Esophagus squamous epithelium (tissue), 5 donors: Measurements from ENCODE around the gene MTCL1. TPM values are rescaled to one million over a fixed set of nuclear protein-coding genes. Genes with fewer than 3 reads are reported as not detected.

Source experiments
- DNase-seq: peaks from one replicate; lab custom pipeline; 2025; lab: John Stamatoyannopoulos, UW
- H3K27ac ChIP-seq, 4 donors: fragments of 200-600 bp; sonication (generic); one replicate each; pipeline ENCODE4 v1.5.1; 2016 to 2019; ENCODE audit warnings: mild to moderate bottlenecking in 1 of 4
- H3K27me3 ChIP-seq, 4 donors: fragments of 200-600 bp; sonication (generic); 1 replicate in 3 of 4; 2 replicates in 1 of 4; pipeline versions ENCODE4 v1.5.1 to v1.6.0; 2017 to 2021; ENCODE audit warnings: antibody characterized with exemption in 1 of 4
- H3K36me3 ChIP-seq, 3 donors: fragments of 200-600 bp; sonication (generic); one replicate each; pipeline ENCODE4 v1.5.1; 2016 to 2019
- H3K4me1 ChIP-seq, 3 donors: fragments of 200-600 bp; sonication (generic); one replicate each; pipeline ENCODE4 v1.5.1; 2017 to 2019
- H3K4me3 ChIP-seq, 4 donors: fragments of 200-600 bp; sonication (generic); 1 replicate in 3 of 4; 2 replicates in 1 of 4; pipeline ENCODE4 v1.5.1; 2016 to 2019; ENCODE audit warnings: mild to moderate bottlenecking in 2 of 4, moderate library complexity in 1 of 4
- H3K9me3 ChIP-seq, 3 donors: fragments of 200-600 bp; sonication (generic); one replicate each; pipeline ENCODE4 v1.5.1; 2016 to 2019
- CTCF ChIP-seq, 6 experiments: fragments of 450-650 bp in 4 of 6; fragments of 200-600 bp in 2 of 6; sonication (generic) in 2 of 6; IDR thresholded peaks; one replicate each; pipeline ENCODE4 v1.5.1; 2016 to 2019; ENCODE audit warnings: antibody characterized with exemption in 6 of 6, mild to moderate bottlenecking in 4 of 6, moderate library complexity in 4 of 6
- POLR2A ChIP-seq, 4 donors: fragments of 450-650 bp; IDR thresholded peaks; one replicate each; pipeline ENCODE4 v1.6.1; 2017; ENCODE audit warnings: antibody characterized with exemption in 4 of 4, mild to moderate bottlenecking in 4 of 4, moderate library complexity in 3 of 4
- WGBS, 2 donors: methylation state at CpG; one replicate each; pipeline ENCODE4 v1.1.5; 2018; 5-methylcytosine and 5-hydroxymethylcytosine counted together
- intact Hi-C: fragments of 100-400 bp; cut with DNase I; formaldehyde crosslinking; loops from one replicate; pipeline ENCODE4 v1.15.0; 2022
- total RNA-seq, 4 donors: library from RNA; depleted of rRNA; stranded (reverse); fragments of >200 nt; gene quantifications; one replicate each; pipeline ENCODE4 v1.1.0, GENCODE V29; 2016
- donor health status: DM: yes; HTN: yes; CAD: no.

Gene MTCL1
- total RNA-seq = 10 to 100 TPM in 1 of 4 donors, 1 to 10 TPM in 3; 6.5 to 16.4 (median 7.9) TPM

GRCh38 chr18:8705238-8705960, at the start of gene MTCL1:
TSS of gene MTCL1 (plus strand) at chr18:8705556. CDS start at chr18:8705661, 105 bp downstream.
- Histone ChIP-seq H3K4me1 (peaks cover 20 to 45% (median 21%) of the 10 kb centered on the region in 3 donors), H3K36me3 (no peaks in the 10 kb centered on the region), H3K9me3 (no peaks in the 10 kb centered on the region), H3K27ac (peak within 1 kb of the TSS; percentile 87 to 95 (median 92)), H3K27me3 (peaks cover 0 to 29% (median 0%) of the 10 kb centered on the region in 4 donors), H3K4me3 (peak within 1 kb of the TSS; percentile 58 to 88 (median 70))
- intact Hi-C loops = no loop called here
- WGBS, 2 donors = no CpG with 5 or more reads among the region's 123 CpGs
- TF ChIP-seq CTCF (IDR thresholded peaks at IDR 0.05) (peak in 1 of 6 experiments; percentile 9), POLR2A (IDR thresholded peaks at IDR 0.05) (peak in 1 of 4 donors; percentile 19)
- no peak for DNase-seq

- no peak overlapping the region for H3K4me3 ChIP-seq
- no peak for TF ChIP-seq POLR2A (IDR thresholded peaks at IDR 0.05)
- no peak for TF ChIP-seq CTCF (IDR thresholded peaks at IDR 0.05)
- 69 to 85% methylated on average over 6 of the region's 6 CpGs for WGBS, 2 donors
- no peaks in the 10 kb centered on the region for H3K27me3 ChIP-seq
- H3K9me3 ChIP-seq = no peaks in the 10 kb centered on the region
- no peak for DNase-seq
- no peaks in the 10 kb centered on the region for H3K36me3 ChIP-seq
- intact Hi-C loops = loop anchor here (5.0 kb wide), 1 partner anchor 336 kb away; no protein-coding TSS in a partner anchor
- H3K4me1 ChIP-seq = peaks cover 0 to 9% (median 3%) of the 10 kb centered on the region in 3 donors
- no peak overlapping the region for H3K27ac ChIP-seq
These were observed 49.1 kb upstream of the MTCL1 start for GRCh38 chr18:8656232-8656631.

- 55 to 68% methylated on average over 13 to 14 of the region's 14 CpGs for WGBS, 2 donors
- no peaks in the 10 kb centered on the region for H3K27me3 ChIP-seq
- no peaks in the 10 kb centered on the region for H3K9me3 ChIP-seq
- intact Hi-C loops = loop anchor here (5.0 kb wide), 1 partner anchor 335 kb away; no protein-coding TSS in a partner anchor
- peaks cover 0 to 19% (median 11%) of the 10 kb centered on the region in 3 donors for H3K4me1 ChIP-seq
- H3K36me3 ChIP-seq = no peaks in the 10 kb centered on the region
- H3K27ac ChIP-seq = no peak overlapping the region
- no peak overlapping the region for H3K4me3 ChIP-seq
- DNase-seq = no peak
- TF ChIP-seq POLR2A (IDR thresholded peaks at IDR 0.05) (no peak), CTCF (IDR thresholded peaks at IDR 0.05) (no peak)
These were observed 48.1 kb upstream of the MTCL1 start for GRCh38 chr18:8657050-8657820.

- Histone ChIP-seq H3K9me3 (no peaks in the 10 kb centered on the region), H3K27me3 (no peaks in the 10 kb centered on the region), H3K27ac (no peak overlapping the region), H3K4me1 (peaks cover 0 to 20% (median 11%) of the 10 kb centered on the region in 3 donors), H3K36me3 (no peaks in the 10 kb centered on the region), H3K4me3 (no peak overlapping the region)
- no peak for DNase-seq
- intact Hi-C loops = loop anchor here (5.0 kb wide), 1 partner anchor 334 kb away; no protein-coding TSS in a partner anchor
- no peak for TF ChIP-seq POLR2A (IDR thresholded peaks at IDR 0.05)
- no peak for TF ChIP-seq CTCF (IDR thresholded peaks at IDR 0.05)
- WGBS, 2 donors = 38 to 50% methylated on average over 9 to 14 of the region's 14 CpGs
These were observed 47.4 kb upstream of the MTCL1 start for GRCh38 chr18:8657873-8658470.
